Muscle of leg (tissue), 11 donors: ENCODE results near the gene ALDH9A1. TPM values are rescaled to one million over a fixed set of nuclear protein-coding genes. Genes with fewer than 3 reads are reported as not detected.
"Not testable (repeated sequence)": the region's sequence is repeated elsewhere in the genome, so short reads cannot be mapped to it uniquely, and the experiment has no call there.

Experiments
- DNase-seq: peaks from one replicate; pipeline ENCODE4 v3.0.0; 2013
- H3K27ac ChIP-seq: one replicate; pipeline ENCODE4 v1.5.1; 2013; ENCODE audit warnings: mild to moderate bottlenecking, low read length, control low read depth
- H3K27me3 ChIP-seq: one replicate; pipeline ENCODE4 v1.6.1; 2013; ENCODE audit warnings: low read length; ENCODE audit not compliant: control insufficient read depth, insufficient read depth
- H3K36me3 ChIP-seq: one replicate; pipeline ENCODE4 v1.6.1; 2013; ENCODE audit warnings: low read length; ENCODE audit not compliant: control insufficient read depth, insufficient read depth
- H3K4me1 ChIP-seq: one replicate; pipeline ENCODE4 v1.6.1; 2013; ENCODE audit warnings: low read length; ENCODE audit not compliant: control insufficient read depth, insufficient read depth
- H3K4me3 ChIP-seq: one replicate; pipeline ENCODE4 v1.5.1; 2013; ENCODE audit warnings: low read length, control low read depth
- H3K9me3 ChIP-seq: replicated peaks from 2 replicates; pipeline ENCODE4 v1.6.1; 2013; ENCODE audit warnings: low read depth, low read length; ENCODE audit not compliant: control insufficient read depth
- WGBS: methylation state at CpG from one replicate; pipeline ENCODE4 v1.1.5; 2013; ENCODE audit warnings: missing lambda C conversion rate; ENCODE audit not compliant: insufficient coverage; 5-methylcytosine and 5-hydroxymethylcytosine counted together
- polyA plus RNA-seq, 8 donors: library from polyadenylated mRNA; unstranded; fragments of 120-200 nt; gene quantifications; one replicate each; pipeline versions ENCODE4 v1.2.1 to v1.2.3, GENCODE V29; 2013; ENCODE audit warnings: inconsistent platforms in 1 of 8, low replicate concordance in 1 of 8; ENCODE audit not compliant: insufficient read length in 8 of 8, insufficient read depth in 1 of 8
- total RNA-seq: library from RNA; stranded (reverse); fragments of 120-200 nt; gene quantifications from one replicate; pipeline ENCODE4 v1.2.4, GENCODE V29; 2013

The ALDH9A1 gene
- total and polyA plus RNA-seq, 9 donors: 37.1 to 55.2 (median 42.4) TPM

- no peak overlapping the region for H3K4me3 ChIP-seq
- no CpG with 5 or more reads among the region's 1 CpG for WGBS
- H3K4me1 ChIP-seq: no peaks in the 10 kb centered on the region
- peaks cover 37% of the 10 kb centered on the region for H3K36me3 ChIP-seq
- DNase-seq: no peak
- H3K9me3 ChIP-seq: peaks cover 2% of the 10 kb centered on the region
- H3K27ac ChIP-seq: no peak overlapping the region
- H3K27me3 ChIP-seq: no peaks in the 10 kb centered on the region
Measured at GRCh38 chr1:165675794-165676193, 22.6 kb downstream of the ALDH9A1 start.

GRCh38 chr1:165674599-165674998 lies 23.8 kb downstream of the ALDH9A1 start:
- Histone ChIP-seq H3K36me3 (peaks cover 32% of the 10 kb centered on the region), H3K4me3 (no peak overlapping the region), H3K9me3 (peaks cover 2% of the 10 kb centered on the region), H3K27ac (no peak overlapping the region), H3K27me3 (no peaks in the 10 kb centered on the region), H3K4me1 (no peaks in the 10 kb centered on the region)
- DNase-seq: no peak
- WGBS: 100% methylated on average over 3 of the region's 8 CpGs

- Histone ChIP-seq H3K9me3 (peaks cover 2% of the 10 kb centered on the region), H3K36me3 (peaks cover 26% of the 10 kb centered on the region), H3K4me3 (no peak overlapping the region), H3K27ac (no peak overlapping the region), H3K27me3 (no peaks in the 10 kb centered on the region), H3K4me1 (no peaks in the 10 kb centered on the region)
- WGBS: no CpG with 5 or more reads among the region's 2 CpGs
- no peak for DNase-seq
Measured at GRCh38 chr1:165671526-165671925, 26.8 kb downstream of the ALDH9A1 start.

DNA sequence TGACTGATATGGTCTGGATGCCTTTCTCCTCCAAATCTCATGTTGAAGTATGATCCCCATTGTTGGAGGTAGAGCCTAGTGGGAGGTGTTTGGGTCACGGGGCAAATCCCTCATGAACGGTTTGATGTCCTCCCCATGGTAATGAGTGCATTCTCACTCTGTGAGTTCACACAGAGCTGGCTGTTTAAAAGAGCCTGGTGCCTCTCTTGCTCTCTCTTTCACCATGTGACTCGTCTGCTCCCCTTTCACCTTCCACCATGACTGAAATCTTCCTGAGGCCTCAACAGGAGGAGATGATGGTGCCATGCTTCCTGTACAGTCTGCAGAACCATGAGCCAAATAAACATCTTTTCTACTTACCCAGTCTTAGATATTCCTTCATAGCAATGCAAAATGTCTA lies 30.2 kb downstream of the ALDH9A1 start:
- H3K27me3 ChIP-seq: no peaks in the 10 kb centered on the region
- no peaks in the 10 kb centered on the region for H3K4me1 ChIP-seq
- no peak overlapping the region for H3K27ac ChIP-seq
- no peaks in the 10 kb centered on the region for H3K9me3 ChIP-seq
- no peak overlapping the region for H3K4me3 ChIP-seq
- DNase-seq: no peak
- H3K36me3 ChIP-seq: peaks cover 42% of the 10 kb centered on the region
- WGBS: 92% methylated on average over 2 of the region's 3 CpGs

DNA sequence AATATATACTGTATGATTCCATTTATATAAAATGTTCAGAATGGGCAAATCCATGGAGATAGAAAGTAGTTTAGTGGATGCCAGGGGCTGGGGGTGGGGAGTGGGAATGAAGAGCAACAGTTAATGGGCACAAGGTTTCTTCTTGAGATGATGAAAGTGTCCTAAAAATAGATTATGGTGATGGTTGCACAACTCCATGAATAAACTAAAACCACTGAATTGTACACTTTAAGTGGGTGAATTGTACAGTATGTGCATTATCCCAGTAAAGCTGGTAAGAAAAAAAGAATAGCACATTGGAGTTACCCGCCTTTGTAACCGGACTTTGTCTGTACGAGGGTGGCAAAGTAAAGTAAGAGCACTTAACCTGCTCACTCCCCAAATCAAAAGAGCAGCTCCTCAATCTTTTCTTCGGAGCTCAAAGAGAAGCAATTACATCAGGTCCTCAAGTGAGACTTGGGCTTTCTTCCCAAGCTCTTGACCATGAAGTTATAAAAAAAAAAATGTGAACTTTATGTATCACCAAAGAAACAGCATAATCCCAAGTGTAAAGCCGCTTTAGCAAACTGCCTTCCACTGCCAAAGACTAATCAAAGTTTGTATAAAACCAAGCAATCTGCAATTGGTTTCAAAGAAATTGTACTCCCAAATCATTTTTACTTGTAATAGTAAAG lies 32.1 kb downstream of the ALDH9A1 start:
- H3K27ac ChIP-seq: no peak overlapping the region

DNA sequence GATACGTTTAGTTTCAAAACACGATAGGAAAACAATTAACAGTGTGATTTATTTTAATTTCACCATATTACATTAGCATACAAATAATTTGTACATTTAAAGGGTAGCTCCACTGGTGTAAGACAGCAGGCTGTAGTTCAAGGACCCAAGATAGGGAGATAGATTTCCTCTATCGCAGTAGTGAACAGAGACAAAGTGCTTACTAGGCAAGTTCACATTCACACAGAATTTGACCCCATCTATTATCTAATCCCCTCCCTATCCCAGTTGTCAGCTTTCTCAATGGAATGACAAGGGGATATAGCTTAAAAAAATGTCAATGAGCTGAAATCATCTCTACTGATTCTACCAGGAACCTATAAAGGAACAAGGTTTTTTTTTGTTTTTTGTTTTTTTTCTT lies 36.2 kb downstream of the ALDH9A1 start:
- H3K36me3 ChIP-seq: peaks cover 61% of the 10 kb centered on the region
- no peak overlapping the region for H3K27ac ChIP-seq
- H3K9me3 ChIP-seq: no peaks in the 10 kb centered on the region
- no CpG with 5 or more reads among the region's 3 CpGs for WGBS
- DNase-seq: no peak
- H3K4me3 ChIP-seq: no peak overlapping the region
- H3K27me3 ChIP-seq: no peaks in the 10 kb centered on the region
- H3K4me1 ChIP-seq: no peaks in the 10 kb centered on the region

More for the DNA sequence above, 32.1 kb downstream of the ALDH9A1 start:
- Histone ChIP-seq H3K9me3 (no peaks in the 10 kb centered on the region), H3K36me3 (peaks cover 51% of the 10 kb centered on the region), H3K27me3 (no peaks in the 10 kb centered on the region), H3K4me1 (no peaks in the 10 kb centered on the region), H3K4me3 (no peak overlapping the region)
- no peak for DNase-seq
- WGBS: no CpG with 5 or more reads among the region's 5 CpGs

- 85% methylated on average over 2 of the region's 2 CpGs for WGBS
- H3K9me3 ChIP-seq: no peaks in the 10 kb centered on the region
- DNase-seq: no peak
- no peaks in the 10 kb centered on the region for H3K4me1 ChIP-seq
- H3K4me3 ChIP-seq: no peak overlapping the region
- H3K36me3 ChIP-seq: peaks cover 58% of the 10 kb centered on the region
- H3K27me3 ChIP-seq: no peaks in the 10 kb centered on the region
- H3K27ac ChIP-seq: no peak overlapping the region
Measured at GRCh38 chr1:165661703-165662102, 36.7 kb downstream of the ALDH9A1 start.

- Histone ChIP-seq H3K27ac (no peak overlapping the region), H3K4me1 (no peaks in the 10 kb centered on the region), H3K36me3 (peaks cover 61% of the 10 kb centered on the region), H3K4me3 (no peak overlapping the region), H3K9me3 (no peaks in the 10 kb centered on the region), H3K27me3 (no peaks in the 10 kb centered on the region)
- DNase-seq: no peak
- WGBS: 0% methylated on average over 1 of the region's 3 CpGs
Measured at GRCh38 chr1:165659581-165659895, 38.8 kb downstream of the ALDH9A1 start.

GRCh38 chr1:165658766-165659580 lies 39.4 kb downstream of the ALDH9A1 start:
- H3K4me3 ChIP-seq, H3K4me1 ChIP-seq, DNase-seq, H3K9me3 ChIP-seq, H3K27ac ChIP-seq, H3K27me3 ChIP-seq: not testable (repeated sequence)
- WGBS: 100% methylated on average over 1 of the region's 9 CpGs
- H3K36me3 ChIP-seq: peaks cover 63% of the 10 kb centered on the region

DNA sequence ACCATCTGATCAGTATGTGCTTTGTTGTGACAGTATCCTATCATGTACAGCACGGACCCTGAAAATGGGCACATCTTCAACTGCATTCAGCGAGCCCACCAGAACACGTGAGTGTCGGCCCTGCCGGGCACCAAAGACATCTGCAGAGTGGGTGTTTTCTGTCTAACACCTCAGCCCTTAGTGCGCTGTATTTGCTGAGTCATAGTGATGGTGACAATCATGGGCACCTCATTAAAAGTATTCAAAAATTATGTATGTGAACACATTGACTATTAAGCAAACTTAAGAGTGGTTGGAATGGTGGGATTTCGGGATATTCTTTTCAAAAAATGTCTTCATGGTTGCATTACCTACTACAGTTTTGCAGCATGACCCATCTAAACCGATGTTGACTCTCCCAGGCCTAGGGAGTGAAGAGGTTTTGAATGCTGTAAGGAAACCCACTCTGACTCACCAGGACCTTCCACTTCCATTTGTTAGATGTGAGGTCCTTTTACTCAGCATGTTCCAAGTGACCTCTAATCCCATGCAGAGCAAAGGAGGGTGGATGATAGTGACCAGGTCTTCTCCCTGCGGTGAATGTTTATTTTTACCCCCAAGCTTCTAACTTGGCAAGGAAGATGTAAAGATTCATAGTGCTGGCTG lies 47.3 kb downstream of the ALDH9A1 start:
- Histone ChIP-seq H3K4me3 (no peak overlapping the region), H3K9me3 (no peaks in the 10 kb centered on the region), H3K36me3 (peaks cover 38% of the 10 kb centered on the region), H3K27ac (no peak overlapping the region), H3K4me1 (no peaks in the 10 kb centered on the region), H3K27me3 (no peaks in the 10 kb centered on the region)
- WGBS: no CpG with 5 or more reads among the region's 9 CpGs
- DNase-seq: no peak
